HepG2 (cell line): ENCODE data around the gene ZMYND8. TPM values are rescaled to one million over a fixed set of nuclear protein-coding genes. Genes with fewer than 3 reads are reported as not detected.

Source experiments
- ATAC-seq: fragments of 200-7000 bp; cut with Tn5 transposase; 3 replicates; pipeline ENCODE4 v1.9.1; 2020; ENCODE audit warnings: mild to moderate bottlenecking, moderate library complexity
- BruUV-seq: library from RNA; stranded (reverse); fragments of 400-500 nt; replicated peaks from 2 replicates; lab custom pipeline; 2021; lab: Mats Ljungman, UMichigan
- CTCF ChIA-PET: fragments of 300-600 bp; formaldehyde crosslinking; extraction: SDS; loops from one replicate; lab custom pipeline; 2021; ENCODE audit warnings: low total read pairs, inconsistent platforms, low intra/inter-chr PET ratio; lab: Yijun Ruan, JAX
- POLR2A ChIA-PET: fragments of 350-600 bp; sonication (Branson Sonifier 250); formaldehyde crosslinking; loops from one replicate; lab custom pipeline; 2020; ENCODE audit warnings: antibody characterized with exemption, inconsistent platforms; lab: Yijun Ruan, JAX
- DNase-seq: peaks from one replicate; pipeline ENCODE4 v3.0.0-alpha.2; 2015; ENCODE audit warnings: low spot score
- FAIRE-seq: peaks from 3 replicates; lab custom pipeline; 2011; peaks lifted over from hg19 to GRCh38; lab: Jason Lieb, UNC
- H2AFZ ChIP-seq: one replicate; pipeline ENCODE4 v1.6.1; 2011; ENCODE audit warnings: low read length, inconsistent platforms
- H3K27ac ChIP-seq: fragments of 300-600 bp; 3 replicates; pipeline ENCODE4 v1.8.0; 2011; ENCODE audit warnings: mixed run types, mild to moderate bottlenecking, mixed read lengths, low read length, inconsistent platforms; ENCODE audit not compliant: insufficient read depth; ENCODE audit errors: extremely low read length
- H3K27me3 ChIP-seq, 2 experiments: fragments of 200-600 bp in 1 of 2; 2 replicates in 1 of 2; 3 replicates in 1 of 2; pipeline versions ENCODE4 v1.6.0 to v1.8.0; 2011; ENCODE audit warnings: low read length in 2 of 2, mild to moderate bottlenecking in 2 of 2, moderate library complexity in 2 of 2, inconsistent platforms in 1 of 2; ENCODE audit not compliant: insufficient read depth in 2 of 2, control insufficient read depth in 1 of 2
- H3K36me3 ChIP-seq, 2 experiments: fragments of 200-600 bp in 1 of 2; replicated peaks in 1 of 2; 2 replicates in 1 of 2; 3 replicates in 1 of 2; pipeline versions ENCODE4 v1.5.1 to v1.8.0; 2011; ENCODE audit warnings: low read length in 2 of 2, inconsistent platforms in 1 of 2; ENCODE audit not compliant: insufficient read depth in 2 of 2, control insufficient read depth in 1 of 2
- H3K4me1 ChIP-seq: 2 replicates; pipeline ENCODE4 v1.5.1; 2012; ENCODE audit warnings: low read length, inconsistent platforms; ENCODE audit not compliant: insufficient read depth
- H3K4me2 ChIP-seq: 2 replicates; pipeline ENCODE4 v1.6.0; 2011; ENCODE audit warnings: low read depth, low read length, inconsistent platforms
- H3K4me3 ChIP-seq, 3 experiments: fragments of 200-600 bp in 1 of 3; sonication (generic), shearing (Covaris generic) in 1 of 3; replicated peaks in 1 of 3; 2 replicates each; pipeline ENCODE4 v1.5.1; 2011 to 2016; ENCODE audit warnings: low read length in 3 of 3, inconsistent platforms in 2 of 3, low read depth in 2 of 3, mild to moderate bottlenecking in 2 of 3, control low read depth in 1 of 3, mixed read lengths in 1 of 3; ENCODE audit not compliant: insufficient read depth in 1 of 3
- H3K79me2 ChIP-seq: one replicate; pipeline ENCODE4 v1.6.1; 2011; ENCODE audit warnings: low read length, inconsistent platforms; ENCODE audit not compliant: insufficient read depth
- H3K9ac ChIP-seq: 2 replicates; pipeline ENCODE4 v1.6.0; 2011; ENCODE audit warnings: mild to moderate bottlenecking, low read depth, low read length, inconsistent platforms; ENCODE audit not compliant: insufficient read depth
- H3K9me3 ChIP-seq: 2 replicates; pipeline ENCODE4 v1.5.1; 2012; ENCODE audit warnings: mild to moderate bottlenecking, low read length
- H4K20me1 ChIP-seq: 2 replicates; pipeline ENCODE4 v1.6.0; 2011; ENCODE audit warnings: inconsistent platforms, mild to moderate bottlenecking, low read length, moderate library complexity; ENCODE audit not compliant: insufficient read depth
- ELF1 ChIP-seq: sonication (generic); formaldehyde crosslinking; IDR thresholded peaks from 2 replicates; pipeline ENCODE4 v1.4.0; 2020; ENCODE audit warnings: missing genetic modification reagents
- WGBS: methylation state at CpG from one replicate; pipeline ENCODE4 v1.1.6; 2017; ENCODE audit warnings: low lambda C conversion rate; 5-methylcytosine and 5-hydroxymethylcytosine counted together
- in situ Hi-C: cut with HindIII; loops from 2 replicates; pipeline ENCODE4 v1.10.0; 2017; ENCODE audit warnings: low pct_unique_long_range_greater_than_20kb; ENCODE audit not compliant: extremely low pct_ligation_motif_present
- intact Hi-C: fragments of 100-400 bp; cut with micrococcal nuclease; formaldehyde crosslinking; loops from one replicate; pipeline ENCODE4 v1.10.0; 2022; ENCODE audit not compliant: unreplicated experiment
- polyA plus RNA-seq, 8 experiments: library from polyadenylated mRNA; depleted of rRNA in 3 of 8; stranded (reverse) in 7 of 8; unstranded in 1 of 8; fragments of >200 nt; fragmentation: Illumina TruSeq in 4 of 8; extraction: Trizol in 4 of 8; gene quantifications; 2 replicates each; pipeline versions ENCODE4 v1.2.1 to v1.2.3, GENCODE V29; 2011 to 2016; ENCODE audit warnings: low read depth in 4 of 8, missing spikeins in 1 of 8, mixed read lengths in 1 of 8; ENCODE audit not compliant: insufficient read depth in 1 of 8
- total RNA-seq, 5 experiments: library from RNA; depleted of rRNA; stranded (reverse); fragments of >200 nt; fragmentation: Illumina TruSeq; extraction: Trizol; gene quantifications; 2 replicates each; pipeline ENCODE4 v1.2.3, GENCODE V29; 2016; ENCODE audit warnings: low read depth in 1 of 5
- TF ChIP-seq, protein P1 (sequence below): sonication (generic); formaldehyde crosslinking; IDR thresholded peaks from 2 replicates; pipeline ENCODE4 v1.5.1; 2020; ENCODE audit warnings: mild to moderate bottlenecking, missing genetic modification reagents, moderate library complexity
- TF ChIP-seq, protein P2 (sequence below): sonication (generic); formaldehyde crosslinking; IDR thresholded peaks from 2 replicates; pipeline ENCODE4 v1.5.0; 2020; ENCODE audit warnings: mild to moderate bottlenecking, missing genetic modification reagents

Gene ZMYND8
- total and polyA plus RNA-seq, 2 of the 13 experiments (the other 11 are each of a cell fraction or from before 2014, with no cell fraction given), result 53.9 to 84.7 TPM

DNA sequence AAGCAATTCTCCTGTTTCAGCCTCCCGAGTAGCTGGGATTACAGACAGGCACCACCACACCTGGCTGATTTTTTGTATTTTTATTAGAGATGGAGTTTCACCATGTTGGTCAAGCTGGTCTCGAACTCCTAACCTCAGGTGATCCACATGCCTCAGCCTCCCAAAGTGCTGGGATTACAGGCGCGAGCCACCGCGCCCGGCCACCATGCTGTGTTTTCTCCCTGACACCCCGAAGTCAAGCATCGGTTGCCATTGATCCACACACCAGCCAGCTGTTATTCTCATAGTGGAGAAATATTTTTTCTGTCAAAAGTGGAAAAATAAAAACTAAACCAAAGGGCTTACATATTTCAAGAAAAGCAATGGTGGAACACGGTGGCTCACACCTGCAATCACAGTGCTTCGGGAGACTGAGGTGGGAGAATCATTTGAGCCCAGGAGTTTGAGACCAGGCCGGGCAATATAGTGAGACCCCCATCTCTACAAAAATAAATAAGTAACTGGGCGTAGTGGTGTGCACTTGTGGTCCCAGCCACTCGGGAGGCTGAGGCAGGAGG, 157.4 kb downstream of the ZMYND8 start:
- intact Hi-C loops, result no loop called here
- Histone ChIP-seq H2AFZ (no peak overlapping the region), H3K79me2 (no peaks in the 10 kb centered on the region), H3K4me2 (no peak overlapping the region), H4K20me1 (no peaks in the 10 kb centered on the region), H3K9me3 (no peaks in the 10 kb centered on the region), H3K9ac (no peak overlapping the region), H3K36me3 (no peaks in the 10 kb centered on the region), H3K4me1 (peaks cover 67% of the 10 kb centered on the region), H3K4me3 (no peak overlapping the region), H3K27me3 (peaks cover 0 to 3% of the 10 kb centered on the region in 2 experiments; a peak in 2 of 5 replicates), H3K27ac (no peak overlapping the region)
- in situ Hi-C loops, result loop anchor here (5.0 to 10.0 kb wide), 2 partner anchors 183 to 426 kb away; no protein-coding TSS in a partner anchor
- DNase-seq (no peak), FAIRE-seq (no peak), ATAC-seq (no peak)
- no peak for TF ChIP-seq ELF1 (CRISPR knock-in tag)
- TF ChIP-seq, protein P1, sequence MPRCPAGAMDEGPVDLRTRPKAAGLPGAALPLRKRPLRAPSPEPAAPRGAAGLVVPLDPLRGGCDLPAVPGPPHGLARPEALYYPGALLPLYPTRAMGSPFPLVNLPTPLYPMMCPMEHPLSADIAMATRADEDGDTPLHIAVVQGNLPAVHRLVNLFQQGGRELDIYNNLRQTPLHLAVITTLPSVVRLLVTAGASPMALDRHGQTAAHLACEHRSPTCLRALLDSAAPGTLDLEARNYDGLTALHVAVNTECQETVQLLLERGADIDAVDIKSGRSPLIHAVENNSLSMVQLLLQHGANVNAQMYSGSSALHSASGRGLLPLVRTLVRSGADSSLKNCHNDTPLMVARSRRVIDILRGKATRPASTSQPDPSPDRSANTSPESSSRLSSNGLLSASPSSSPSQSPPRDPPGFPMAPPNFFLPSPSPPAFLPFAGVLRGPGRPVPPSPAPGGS, result no peak
- TF ChIP-seq, protein P2, sequence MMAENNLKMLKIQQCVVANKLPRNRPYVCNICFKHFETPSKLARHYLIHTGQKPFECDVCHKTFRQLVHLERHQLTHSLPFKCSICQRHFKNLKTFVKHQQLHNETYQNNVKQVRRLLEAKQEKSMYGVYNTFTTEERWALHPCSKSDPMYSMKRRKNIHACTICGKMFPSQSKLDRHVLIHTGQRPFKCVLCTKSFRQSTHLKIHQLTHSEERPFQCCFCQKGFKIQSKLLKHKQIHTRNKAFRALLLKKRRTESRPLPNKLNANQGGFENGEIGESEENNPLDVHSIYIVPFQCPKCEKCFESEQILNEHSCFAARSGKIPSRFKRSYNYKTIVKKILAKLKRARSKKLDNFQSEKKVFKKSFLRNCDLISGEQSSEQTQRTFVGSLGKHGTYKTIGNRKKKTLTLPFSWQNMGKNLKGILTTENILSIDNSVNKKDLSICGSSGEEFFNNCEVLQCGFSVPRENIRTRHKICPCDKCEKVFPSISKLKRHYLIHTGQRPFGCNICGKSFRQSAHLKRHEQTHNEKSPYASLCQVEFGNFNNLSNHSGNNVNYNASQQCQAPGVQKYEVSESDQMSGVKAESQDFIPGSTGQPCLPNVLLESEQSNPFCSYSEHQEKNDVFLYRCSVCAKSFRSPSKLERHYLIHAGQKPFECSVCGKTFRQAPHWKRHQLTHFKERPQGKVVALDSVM (CRISPR knock-in tag), result 0 out of 2 replicates have a peak, but pooled peaks have one; percentile 62
- 89% methylated on average over 14 of the region's 14 CpGs for WGBS
- BruUV-seq, result no TSS peak
- POLR2A ChIA-PET, result interaction anchor here (1.7 kb wide), 1 partner anchor 18 kb away, joined by 4 read pairs; no protein-coding TSS in a partner anchor
- CTCF ChIA-PET, result interaction anchor here (4.1 kb wide), 1 partner anchor 184 kb away, joined by 57 read pairs; no protein-coding TSS in a partner anchor
